ENCODE results near the gene C2CD4D.

DNA sequence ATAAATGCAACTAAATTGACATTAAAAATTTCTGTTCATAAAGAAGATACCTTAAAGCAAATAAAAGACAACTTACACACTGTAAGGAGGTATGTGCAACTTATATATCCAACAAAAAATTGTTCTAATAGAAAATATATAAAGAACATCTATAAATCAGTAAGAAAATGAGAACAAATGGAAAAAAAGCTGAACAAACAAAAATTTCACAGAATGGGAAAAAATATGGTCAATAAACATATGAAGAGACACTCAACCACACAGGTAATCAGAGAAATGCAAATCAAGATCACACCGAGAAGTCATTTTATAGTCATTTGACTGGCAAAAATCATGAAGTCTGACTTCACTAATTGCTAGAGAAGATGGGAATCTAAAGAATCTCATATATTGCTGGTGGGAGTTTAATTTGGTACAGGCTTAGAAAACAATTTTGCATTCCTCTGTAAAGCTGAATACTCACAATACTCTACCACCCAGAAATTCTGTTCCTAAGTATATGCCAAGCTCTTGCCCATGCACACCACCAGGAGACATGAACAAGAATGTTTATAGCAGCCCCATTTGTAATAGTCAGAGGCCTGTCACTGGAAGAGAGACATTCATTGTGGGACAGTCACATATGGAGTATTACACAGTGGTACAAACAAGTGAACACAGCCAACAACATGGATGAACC lies 35.9 kb upstream of the C2CD4D start:
- TF ChIP-seq, protein P1, sequence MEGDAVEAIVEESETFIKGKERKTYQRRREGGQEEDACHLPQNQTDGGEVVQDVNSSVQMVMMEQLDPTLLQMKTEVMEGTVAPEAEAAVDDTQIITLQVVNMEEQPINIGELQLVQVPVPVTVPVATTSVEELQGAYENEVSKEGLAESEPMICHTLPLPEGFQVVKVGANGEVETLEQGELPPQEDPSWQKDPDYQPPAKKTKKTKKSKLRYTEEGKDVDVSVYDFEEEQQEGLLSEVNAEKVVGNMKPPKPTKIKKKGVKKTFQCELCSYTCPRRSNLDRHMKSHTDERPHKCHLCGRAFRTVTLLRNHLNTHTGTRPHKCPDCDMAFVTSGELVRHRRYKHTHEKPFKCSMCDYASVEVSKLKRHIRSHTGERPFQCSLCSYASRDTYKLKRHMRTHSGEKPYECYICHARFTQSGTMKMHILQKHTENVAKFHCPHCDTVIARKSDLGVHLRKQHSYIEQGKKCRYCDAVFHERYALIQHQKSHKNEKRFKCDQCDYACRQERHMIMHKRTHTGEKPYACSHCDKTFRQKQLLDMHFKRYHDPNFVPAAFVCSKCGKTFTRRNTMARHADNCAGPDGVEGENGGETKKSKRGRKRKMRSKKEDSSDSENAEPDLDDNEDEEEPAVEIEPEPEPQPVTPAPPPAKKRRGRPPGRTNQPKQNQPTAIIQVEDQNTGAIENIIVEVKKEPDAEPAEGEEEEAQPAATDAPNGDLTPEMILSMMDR (IDR thresholded peaks at IDR 0.05 in 2 of 3, conservative IDR thresholded peaks at IDR 0.05 in 1 of 3; ENCODE audit: borderline replicate concordance in 1 of 3, insufficient read depth in 1 of 3, low read depth in 2 of 3, low read length in 2 of 3) = no peak
- no peak for TF ChIP-seq YY1 (IDR thresholded peaks at IDR 0.05; ENCODE audit: extremely low read depth, insufficient replicate concordance, low read depth, low read length)
- no peak for TF ChIP-seq EZH2phosphoT487 (IDR thresholded peaks at IDR 0.05; ENCODE audit: borderline replicate concordance)
- no peak for TF ChIP-seq POLR2A (IDR thresholded peaks at IDR 0.05; ENCODE audit: borderline replicate concordance, extremely low read depth, insufficient read depth, insufficient read length)
- TF ChIP-seq, protein P2, sequence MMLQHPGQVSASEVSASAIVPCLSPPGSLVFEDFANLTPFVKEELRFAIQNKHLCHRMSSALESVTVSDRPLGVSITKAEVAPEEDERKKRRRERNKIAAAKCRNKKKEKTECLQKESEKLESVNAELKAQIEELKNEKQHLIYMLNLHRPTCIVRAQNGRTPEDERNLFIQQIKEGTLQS (IDR thresholded peaks at IDR 0.05) = no peak
- TF ChIP-seq, protein P3, sequence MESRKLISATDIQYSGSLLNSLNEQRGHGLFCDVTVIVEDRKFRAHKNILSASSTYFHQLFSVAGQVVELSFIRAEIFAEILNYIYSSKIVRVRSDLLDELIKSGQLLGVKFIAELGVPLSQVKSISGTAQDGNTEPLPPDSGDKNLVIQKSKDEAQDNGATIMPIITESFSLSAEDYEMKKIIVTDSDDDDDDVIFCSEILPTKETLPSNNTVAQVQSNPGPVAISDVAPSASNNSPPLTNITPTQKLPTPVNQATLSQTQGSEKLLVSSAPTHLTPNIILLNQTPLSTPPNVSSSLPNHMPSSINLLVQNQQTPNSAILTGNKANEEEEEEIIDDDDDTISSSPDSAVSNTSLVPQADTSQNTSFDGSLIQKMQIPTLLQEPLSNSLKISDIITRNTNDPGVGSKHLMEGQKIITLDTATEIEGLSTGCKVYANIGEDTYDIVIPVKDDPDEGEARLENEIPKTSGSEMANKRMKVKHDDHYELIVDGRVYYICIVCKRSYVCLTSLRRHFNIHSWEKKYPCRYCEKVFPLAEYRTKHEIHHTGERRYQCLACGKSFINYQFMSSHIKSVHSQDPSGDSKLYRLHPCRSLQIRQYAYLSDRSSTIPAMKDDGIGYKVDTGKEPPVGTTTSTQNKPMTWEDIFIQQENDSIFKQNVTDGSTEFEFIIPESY (IDR thresholded peaks at IDR 0.05; ENCODE audit: extremely low read depth, insufficient replicate concordance, low read length) = no peak
- no peak for TF ChIP-seq POLR2AphosphoS5 (IDR thresholded peaks at IDR 0.05; ENCODE audit: low read depth, low read length)
- no peak for TF ChIP-seq ZNF274 (IDR thresholded peaks at IDR 0.05; ENCODE audit: low read depth, low read length)
- TF ChIP-seq ELF1 (IDR thresholded peaks at IDR 0.05; ENCODE audit: borderline replicate concordance, low read depth) = no peak
- TF ChIP-seq, protein P4, sequence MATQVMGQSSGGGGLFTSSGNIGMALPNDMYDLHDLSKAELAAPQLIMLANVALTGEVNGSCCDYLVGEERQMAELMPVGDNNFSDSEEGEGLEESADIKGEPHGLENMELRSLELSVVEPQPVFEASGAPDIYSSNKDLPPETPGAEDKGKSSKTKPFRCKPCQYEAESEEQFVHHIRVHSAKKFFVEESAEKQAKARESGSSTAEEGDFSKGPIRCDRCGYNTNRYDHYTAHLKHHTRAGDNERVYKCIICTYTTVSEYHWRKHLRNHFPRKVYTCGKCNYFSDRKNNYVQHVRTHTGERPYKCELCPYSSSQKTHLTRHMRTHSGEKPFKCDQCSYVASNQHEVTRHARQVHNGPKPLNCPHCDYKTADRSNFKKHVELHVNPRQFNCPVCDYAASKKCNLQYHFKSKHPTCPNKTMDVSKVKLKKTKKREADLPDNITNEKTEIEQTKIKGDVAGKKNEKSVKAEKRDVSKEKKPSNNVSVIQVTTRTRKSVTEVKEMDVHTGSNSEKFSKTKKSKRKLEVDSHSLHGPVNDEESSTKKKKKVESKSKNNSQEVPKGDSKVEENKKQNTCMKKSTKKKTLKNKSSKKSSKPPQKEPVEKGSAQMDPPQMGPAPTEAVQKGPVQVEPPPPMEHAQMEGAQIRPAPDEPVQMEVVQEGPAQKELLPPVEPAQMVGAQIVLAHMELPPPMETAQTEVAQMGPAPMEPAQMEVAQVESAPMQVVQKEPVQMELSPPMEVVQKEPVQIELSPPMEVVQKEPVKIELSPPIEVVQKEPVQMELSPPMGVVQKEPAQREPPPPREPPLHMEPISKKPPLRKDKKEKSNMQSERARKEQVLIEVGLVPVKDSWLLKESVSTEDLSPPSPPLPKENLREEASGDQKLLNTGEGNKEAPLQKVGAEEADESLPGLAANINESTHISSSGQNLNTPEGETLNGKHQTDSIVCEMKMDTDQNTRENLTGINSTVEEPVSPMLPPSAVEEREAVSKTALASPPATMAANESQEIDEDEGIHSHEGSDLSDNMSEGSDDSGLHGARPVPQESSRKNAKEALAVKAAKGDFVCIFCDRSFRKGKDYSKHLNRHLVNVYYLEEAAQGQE (IDR thresholded peaks at IDR 0.05; ENCODE audit: low read depth) = no peak
- TF ChIP-seq JUND (IDR thresholded peaks at IDR 0.05) = no peak
